ENCODE results near the gene MRPS23. TPM values are rescaled to one million over a fixed set of nuclear protein-coding genes. Genes with fewer than 3 reads are reported as not detected.

Gene MRPS23
- total RNA-seq, 1 donor: 20.1 TPM

- TF ChIP-seq CTCF (IDR thresholded peaks at IDR 0.05; ENCODE audit: insufficient read depth, low read length): no peak
- DNase-seq (ENCODE audit: low read depth): no peak
- no peak overlapping the region for H3K4me3 ChIP-seq (ENCODE audit: low read depth, low read length)
These were observed 36.2 kb upstream of the MRPS23 start for GRCh38 chr17:57886020-57886419.

- TF ChIP-seq CTCF (IDR thresholded peaks at IDR 0.05; ENCODE audit: insufficient read depth, low read length): no peak
- no peak for DNase-seq (ENCODE audit: low read depth)
- no peak overlapping the region for H3K4me3 ChIP-seq (ENCODE audit: low read depth, low read length)
These were observed 35.5 kb upstream of the MRPS23 start for GRCh38 chr17:57885148-57885915.

DNA sequence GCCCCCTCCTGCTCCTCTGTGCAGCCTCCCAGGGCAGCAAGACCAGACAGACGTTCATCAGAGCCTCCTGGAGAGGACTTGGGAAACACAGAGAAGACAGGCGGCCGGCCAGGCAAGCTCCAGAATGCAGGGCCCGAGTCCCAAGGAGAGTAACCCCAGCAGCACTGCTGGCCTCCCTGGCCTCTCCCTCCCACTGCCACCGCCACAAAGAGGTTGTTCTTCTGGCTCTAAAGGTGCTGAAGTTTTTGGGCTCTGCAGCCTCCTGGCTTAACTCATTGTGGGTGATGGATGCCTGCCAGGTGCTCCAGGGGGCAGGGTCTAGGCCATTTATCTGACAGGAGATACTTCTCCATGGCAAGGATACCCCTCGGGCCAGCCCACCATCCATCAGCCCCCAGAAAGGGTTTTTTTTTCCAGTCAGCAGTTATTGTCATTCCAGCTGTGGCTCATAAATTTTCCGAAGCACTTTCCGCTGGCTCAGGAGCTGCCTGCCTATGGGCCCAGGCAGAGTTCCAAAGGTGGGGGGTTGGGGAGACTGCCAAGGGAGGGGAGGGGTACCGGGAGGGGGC, 32.0 kb upstream of the MRPS23 start:
- DNase-seq (ENCODE audit: low read depth): no peak
- no peak for TF ChIP-seq CTCF (IDR thresholded peaks at IDR 0.05; ENCODE audit: insufficient read depth, low read length)
- no peak overlapping the region for H3K4me3 ChIP-seq (ENCODE audit: low read depth, low read length)

- no peak for TF ChIP-seq CTCF (IDR thresholded peaks at IDR 0.05; ENCODE audit: insufficient read depth, low read length)
- no peak overlapping the region for H3K4me3 ChIP-seq (ENCODE audit: low read depth, low read length)
- peak; percentile 92 for DNase-seq (ENCODE audit: low read depth)
These were observed 31.3 kb upstream of the MRPS23 start for GRCh38 chr17:57881143-57881542.

DNA sequence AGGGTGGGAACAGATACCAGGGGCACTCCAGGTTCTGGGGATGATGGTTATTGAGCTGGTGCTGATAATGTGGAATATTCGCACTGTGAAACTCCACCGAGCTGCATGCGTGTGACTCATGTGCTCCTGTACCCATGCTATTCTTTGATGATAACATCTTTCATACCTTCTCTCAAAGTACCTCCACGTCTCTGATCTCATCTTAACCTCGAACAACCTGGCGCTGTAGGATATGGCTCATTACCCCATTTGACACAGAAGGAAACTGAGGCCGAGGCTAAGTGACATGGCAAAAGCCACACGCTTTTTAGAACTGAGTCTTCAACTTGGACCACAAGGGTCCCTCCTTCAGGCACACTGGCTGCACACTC, 30.2 kb upstream of the MRPS23 start:
- DNase-seq (ENCODE audit: low read depth): no peak
- H3K4me3 ChIP-seq (ENCODE audit: low read depth, low read length): no peak overlapping the region
- TF ChIP-seq CTCF (IDR thresholded peaks at IDR 0.05; ENCODE audit: insufficient read depth, low read length): no peak

- no peak overlapping the region for H3K4me3 ChIP-seq (ENCODE audit: low read depth, low read length)
- no peak for DNase-seq (ENCODE audit: low read depth)
- TF ChIP-seq CTCF (IDR thresholded peaks at IDR 0.05; ENCODE audit: insufficient read depth, low read length): no peak
These were observed 29.7 kb upstream of the MRPS23 start for GRCh38 chr17:57879437-57880085.

Measured in fibroblast of the aortic adventitia (primary cell).